RWPE1 (cell line): Measurements from ENCODE around the gene FSD1L.

Experiments
- CTCF ChIA-PET: fragments of 350-600 bp; sonication (Branson Sonifier 250); formaldehyde crosslinking; extraction: SDS; loops from one replicate; lab custom pipeline; 2021; lab: Yijun Ruan, JAX
- POLR2A ChIA-PET: fragments of 400-600 bp; formaldehyde crosslinking; extraction: SDS; loops from one replicate; lab custom pipeline; 2020; ENCODE audit warnings: antibody characterized with exemption; ENCODE audit not compliant: low non-redundant PET; lab: Yijun Ruan, JAX
- DNase-seq: peaks from one replicate; pipeline ENCODE4 v3.0.0; 2012; ENCODE audit warnings: low spot score
- H3K27ac ChIP-seq: fragments of 450-650 bp; 2 replicates; pipeline ENCODE4 v1.5.1; 2017
- CTCF ChIP-seq: fragments of 450-650 bp; conservative IDR thresholded peaks from 2 replicates; pipeline ENCODE4 v1.5.1; 2017; ENCODE audit warnings: low read depth, mild to moderate bottlenecking

The FSD1L gene

DNA sequence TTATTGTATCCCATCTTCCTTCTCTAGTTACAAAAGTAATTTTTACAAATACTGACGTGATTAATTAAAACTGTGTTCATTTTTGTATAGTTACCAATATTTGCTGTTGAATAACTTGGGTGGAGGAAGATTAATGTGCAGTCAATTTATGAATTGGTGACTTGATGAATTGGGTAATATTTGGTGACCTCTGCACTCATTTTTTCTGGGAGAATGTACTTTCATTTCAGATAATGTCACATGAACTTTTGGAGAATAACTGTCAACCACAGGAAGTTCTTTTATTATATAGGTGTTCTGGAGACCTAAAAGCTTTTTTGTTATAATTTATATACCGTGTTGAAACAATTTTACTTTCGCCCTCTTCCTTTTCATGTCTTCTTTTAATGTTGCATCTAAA, 83.7 kb downstream of the FSD1L start:
- H3K27ac ChIP-seq: no peak overlapping the region
- CTCF ChIA-PET: no interaction called here
- POLR2A ChIA-PET: no interaction called here
- no peak for TF ChIP-seq CTCF
- no peak for DNase-seq

DNA sequence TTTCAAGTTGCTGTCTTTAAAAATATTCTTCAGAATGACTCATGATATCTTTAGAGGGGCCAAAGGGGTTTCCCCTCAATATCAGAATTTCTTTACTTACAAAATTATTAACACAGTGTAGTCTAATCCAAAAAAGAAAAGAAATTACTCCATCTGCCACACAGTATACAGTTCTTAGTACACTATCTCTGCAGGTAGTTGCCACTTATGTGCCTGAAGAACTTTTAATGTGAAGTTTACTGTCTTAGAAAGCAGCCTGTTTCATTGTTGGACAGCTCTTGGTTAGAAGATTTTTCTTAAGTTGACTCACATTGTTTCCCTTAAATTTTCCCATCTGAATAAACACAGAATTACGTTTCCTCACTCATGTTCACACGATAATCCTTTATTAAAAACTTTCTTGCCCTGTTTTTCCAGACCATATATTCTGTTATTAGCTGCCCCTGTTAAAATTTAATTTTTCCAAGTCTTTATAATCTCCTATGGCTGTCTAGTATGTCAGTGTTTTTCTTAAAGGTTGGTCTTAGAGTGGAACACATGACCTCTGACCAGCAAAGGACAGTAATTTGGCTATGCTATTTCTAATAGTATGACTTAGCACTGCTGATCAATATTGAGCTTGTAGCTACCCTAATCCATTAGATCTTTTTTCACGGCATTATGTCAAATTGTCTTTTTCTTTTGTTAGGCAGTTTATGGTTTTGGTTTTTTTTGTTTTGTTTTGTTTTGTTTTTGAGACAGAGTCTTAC, 88.3 kb downstream of the FSD1L start:
- ChIA-PET POLR2A (no interaction called here), CTCF (no interaction called here)
- TF ChIP-seq CTCF: no peak
- DNase-seq: no peak
- H3K27ac ChIP-seq: no peak overlapping the region

DNA sequence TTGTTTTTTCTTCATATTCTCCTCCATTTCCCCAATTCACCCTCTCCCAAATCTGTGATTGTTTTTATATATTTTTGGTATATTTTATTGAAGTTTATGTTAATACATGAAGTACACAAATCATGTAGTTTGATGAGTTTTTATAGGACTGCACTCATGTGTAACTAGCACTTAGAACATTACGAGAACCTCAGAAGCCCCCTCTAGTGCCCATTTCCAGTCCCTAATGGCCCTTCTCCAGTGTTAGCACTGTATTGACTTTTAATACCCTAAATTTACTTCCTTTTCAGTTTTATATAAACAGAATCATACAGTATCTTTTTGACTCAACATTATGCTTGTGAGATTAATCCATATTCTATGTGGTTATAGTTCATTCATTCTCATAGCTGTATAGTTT, 91.6 kb downstream of the FSD1L start:
- POLR2A ChIA-PET: no interaction called here
- DNase-seq: no peak
- CTCF ChIA-PET: no interaction called here
- H3K27ac ChIP-seq: no peak overlapping the region
- TF ChIP-seq CTCF: no peak

- ChIA-PET CTCF (interaction anchor here (0.7 kb wide), 1 partner anchor 1855 kb away, joined by 4 read pairs; no protein-coding TSS in a partner anchor), POLR2A (no interaction called here)
- DNase-seq: no peak
- TF ChIP-seq CTCF: no peak
- H3K27ac ChIP-seq: no peak overlapping the region
These were observed 94.0 kb downstream of the FSD1L start for GRCh38 chr9:105541838-105542237.

DNA sequence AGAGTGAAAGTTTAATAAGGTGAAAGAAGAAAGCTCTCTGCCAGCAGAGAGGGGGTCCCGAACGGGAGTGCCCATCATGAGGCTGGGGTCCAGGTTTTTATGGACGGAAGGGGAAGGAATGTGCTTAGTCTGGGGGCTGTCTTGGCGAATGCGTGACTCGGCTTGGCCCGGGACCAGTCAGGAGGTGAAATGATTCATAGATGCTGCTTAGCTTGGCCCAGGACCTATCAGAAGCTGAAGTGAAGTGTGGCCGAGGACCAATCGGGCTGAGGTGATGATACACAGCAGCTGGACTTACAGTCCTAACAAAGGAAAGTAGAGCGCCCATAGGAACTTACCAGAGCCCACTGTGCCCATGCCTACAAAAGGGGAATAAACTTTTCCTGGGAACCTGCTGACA, 106.2 kb downstream of the FSD1L start:
- CTCF ChIA-PET: interaction anchor here (0.7 kb wide), 1 partner anchor 16 kb away, joined by 3 read pairs; no protein-coding TSS in a partner anchor
- no peak overlapping the region for H3K27ac ChIP-seq
- POLR2A ChIA-PET: no interaction called here
- no peak for DNase-seq
- TF ChIP-seq CTCF: no peak

GRCh38 chr9:105557804-105558610, 110.2 kb downstream of the FSD1L start, which contains the start of gene FKTN:
FKTN (plus strand) TSS chr9:105558131; CDS start chr9:105575033, 16,902 bp downstream.
- POLR2A ChIA-PET: interaction anchor here (0.6 kb wide), 1 partner anchor 562 kb away, joined by 7 read pairs; no protein-coding TSS in a partner anchor
- no peak for TF ChIP-seq CTCF
- peak; percentile 93 for DNase-seq
- peak within 1 kb of the TSS; percentile 55 for H3K27ac ChIP-seq
- CTCF ChIA-PET: interaction anchor here (0.6 to 0.7 kb wide), 2 partner anchors 411 to 668 kb away, joined by 4 to 7 read pairs; no protein-coding TSS in a partner anchor
